ENCODE data around the gene ROBO1.
"Not testable (repeated sequence)": the region's sequence is repeated elsewhere in the genome, so short reads cannot be mapped to it uniquely, and the experiment has no call there.

Gene ROBO1

GRCh38 chr3:78712941-78713340 lies 1054.9 kb downstream of the ROBO1 start:
- no peak for DNase-seq

GRCh38 chr3:78712270-78712669 lies 1055.5 kb downstream of the ROBO1 start:
- DNase-seq = no peak

- no peak for DNase-seq
Measured at GRCh38 chr3:78708565-78709073, 1059.2 kb downstream of the ROBO1 start.

- no peak for DNase-seq
Measured at GRCh38 chr3:78707609-78708008, 1060.2 kb downstream of the ROBO1 start.

- DNase-seq = no peak
Measured at GRCh38 chr3:78706906-78707523, 1060.8 kb downstream of the ROBO1 start.

GRCh38 chr3:78703944-78704343 lies 1063.9 kb downstream of the ROBO1 start:
- DNase-seq = no peak

- no peak for DNase-seq
Measured at GRCh38 chr3:78701537-78701936, 1066.3 kb downstream of the ROBO1 start.

GRCh38 chr3:78698431-78698830 lies 1069.4 kb downstream of the ROBO1 start:
- DNase-seq = no peak

GRCh38 chr3:78697426-78697825 lies 1070.4 kb downstream of the ROBO1 start:
- no peak for DNase-seq

GRCh38 chr3:78690766-78691165 lies 1077.0 kb downstream of the ROBO1 start:
- no peak for DNase-seq

- DNase-seq = no peak
Measured at GRCh38 chr3:78689378-78689777, 1078.4 kb downstream of the ROBO1 start.

GRCh38 chr3:78687520-78687919 lies 1080.3 kb downstream of the ROBO1 start:
- DNase-seq = no peak

GRCh38 chr3:78683284-78683683 lies 1084.5 kb downstream of the ROBO1 start:
- no peak for DNase-seq

- DNase-seq = not testable (repeated sequence)
Measured at GRCh38 chr3:78675119-78675805, 1092.5 kb downstream of the ROBO1 start.

GRCh38 chr3:78670746-78671145 lies 1097.1 kb downstream of the ROBO1 start:
- no peak for DNase-seq

GRCh38 chr3:78670094-78670493 lies 1097.7 kb downstream of the ROBO1 start:
- no peak for DNase-seq

GRCh38 chr3:78668302-78668701 lies 1099.5 kb downstream of the ROBO1 start:
- DNase-seq = no peak

GRCh38 chr3:78666470-78666800 lies 1101.4 kb downstream of the ROBO1 start:
- DNase-seq = no peak

- no peak for DNase-seq
Measured at GRCh38 chr3:78665776-78666469, 1101.9 kb downstream of the ROBO1 start.

GRCh38 chr3:78665101-78665500 lies 1102.7 kb downstream of the ROBO1 start:
- no peak for DNase-seq

GRCh38 chr3:78660957-78661356 lies 1106.8 kb downstream of the ROBO1 start:
- no peak for DNase-seq

- no peak for DNase-seq
Measured at GRCh38 chr3:78659386-78659987, 1108.3 kb downstream of the ROBO1 start.

GRCh38 chr3:78647726-78648125 lies 1120.1 kb downstream of the ROBO1 start:
- DNase-seq = no peak
